HFFc6 (cell line): Measurements from ENCODE around the gene ZNF672. TPM values are rescaled to one million over a fixed set of nuclear protein-coding genes. Genes with fewer than 3 reads are reported as not detected.

Experiments used
- DNase-seq: peaks from one replicate; pipeline ENCODE4 v3.0.0-alpha.2; 2018
- H3K27ac Mint-ChIP-seq: 2 replicates; pipeline ENCODE4 v1.8.0; 2020; ENCODE audit warnings: mild to moderate bottlenecking, mixed read lengths
- H3K27me3 Mint-ChIP-seq: 2 replicates; pipeline ENCODE4 v1.8.0; 2021; ENCODE audit warnings: mild to moderate bottlenecking, moderate library complexity, mixed read lengths; ENCODE audit not compliant: insufficient read depth
- H3K36me3 Mint-ChIP-seq: 2 replicates; pipeline ENCODE4 v1.8.0; 2021; ENCODE audit warnings: low read depth, mixed read lengths
- H3K4me1 Mint-ChIP-seq: 2 replicates; pipeline ENCODE4 v1.8.0; 2020; ENCODE audit warnings: low read depth, mixed read lengths
- H3K4me3 Mint-ChIP-seq: 2 replicates; pipeline ENCODE4 v1.8.0; 2020; ENCODE audit warnings: mild to moderate bottlenecking, moderate library complexity, mixed read lengths
- H3K9me3 Mint-ChIP-seq: 2 replicates; pipeline ENCODE4 v1.8.0; 2020; ENCODE audit warnings: mild to moderate bottlenecking, mixed read lengths
- total RNA-seq, 6 experiments: library from RNA; stranded (reverse); fragmentation: NEBNext Ultra II Directional; extraction: Animal tissue kit (Norgen Biotek cat#: 25700); gene quantifications; 2 replicates in 1 of 6; 3 replicates in 5 of 6; pipeline ENCODE4 v1.2.3, GENCODE V29; 2021
- TF ChIP-seq, protein P1 (sequence below): fragments of 200-600 bp; sonication (generic); IDR thresholded peaks from 2 replicates; pipeline ENCODE4 v1.5.0; 2021; ENCODE audit warnings: antibody characterized with exemption, mild to moderate bottlenecking

ZNF672 gene
- total RNA-seq, 6 experiments from 2014 or later, result 13.8 to 20.8 (median 17.6) TPM

DNA sequence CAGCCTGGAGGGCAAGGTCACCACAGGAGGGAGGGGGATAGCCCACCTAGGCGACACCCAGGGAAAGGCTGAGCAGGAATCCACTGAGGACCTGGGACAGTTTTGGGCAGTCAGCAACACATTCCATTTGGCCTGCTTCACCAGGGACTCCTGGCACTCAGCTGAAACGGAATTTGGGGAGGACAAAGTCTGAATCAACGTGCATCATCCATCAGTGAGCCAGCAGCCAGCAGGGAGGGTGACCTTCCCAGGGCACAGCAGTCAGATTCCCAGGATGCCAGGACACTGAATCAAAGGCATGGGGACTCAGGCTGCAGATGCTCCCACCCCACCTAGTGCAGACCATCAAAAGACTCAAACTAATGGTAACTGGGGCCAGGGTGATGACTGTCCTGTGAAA, 16.9 kb upstream of the ZNF672 start:
- Mint-ChIP-seq H3K27me3 (no peaks in the 10 kb centered on the region; the same call in 1 of the 2 replicates), H3K4me1 (peaks cover 63% of the 10 kb centered on the region), H3K36me3 (peaks cover 53% of the 10 kb centered on the region), H3K9me3 (no peaks in the 10 kb centered on the region), H3K4me3 (peak overlapping the region; percentile 94), H3K27ac (peak overlapping the region; percentile 98)
- peak; percentile 92 for DNase-seq
- TF ChIP-seq, protein P1, sequence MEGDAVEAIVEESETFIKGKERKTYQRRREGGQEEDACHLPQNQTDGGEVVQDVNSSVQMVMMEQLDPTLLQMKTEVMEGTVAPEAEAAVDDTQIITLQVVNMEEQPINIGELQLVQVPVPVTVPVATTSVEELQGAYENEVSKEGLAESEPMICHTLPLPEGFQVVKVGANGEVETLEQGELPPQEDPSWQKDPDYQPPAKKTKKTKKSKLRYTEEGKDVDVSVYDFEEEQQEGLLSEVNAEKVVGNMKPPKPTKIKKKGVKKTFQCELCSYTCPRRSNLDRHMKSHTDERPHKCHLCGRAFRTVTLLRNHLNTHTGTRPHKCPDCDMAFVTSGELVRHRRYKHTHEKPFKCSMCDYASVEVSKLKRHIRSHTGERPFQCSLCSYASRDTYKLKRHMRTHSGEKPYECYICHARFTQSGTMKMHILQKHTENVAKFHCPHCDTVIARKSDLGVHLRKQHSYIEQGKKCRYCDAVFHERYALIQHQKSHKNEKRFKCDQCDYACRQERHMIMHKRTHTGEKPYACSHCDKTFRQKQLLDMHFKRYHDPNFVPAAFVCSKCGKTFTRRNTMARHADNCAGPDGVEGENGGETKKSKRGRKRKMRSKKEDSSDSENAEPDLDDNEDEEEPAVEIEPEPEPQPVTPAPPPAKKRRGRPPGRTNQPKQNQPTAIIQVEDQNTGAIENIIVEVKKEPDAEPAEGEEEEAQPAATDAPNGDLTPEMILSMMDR, result no peak

DNA sequence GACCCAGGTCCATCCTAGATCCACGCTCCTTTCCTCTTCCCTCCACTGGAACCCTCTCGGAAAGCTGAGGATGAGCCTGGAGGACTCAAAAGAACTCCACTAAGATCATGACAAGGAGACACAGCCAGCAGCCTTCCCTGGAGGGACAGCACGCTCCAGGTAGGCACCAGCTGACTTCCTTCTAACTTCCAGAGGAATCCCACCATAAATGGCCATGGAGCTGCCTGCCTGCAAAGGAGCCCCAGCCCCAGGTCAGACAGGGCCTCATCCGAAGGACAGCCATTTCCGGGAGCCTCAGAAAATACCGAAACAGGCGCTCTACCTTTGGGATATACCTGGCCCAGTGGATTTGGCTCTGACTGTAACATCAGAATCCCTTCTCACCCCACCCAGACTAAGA, 16.4 kb upstream of the ZNF672 start:
- TF ChIP-seq, protein P1, result no peak
- peak overlapping the region; percentile 98 for H3K27ac Mint-ChIP-seq
- no peaks in the 10 kb centered on the region; the same call in 1 of the 2 replicates for H3K27me3 Mint-ChIP-seq
- H3K4me1 Mint-ChIP-seq, result peaks cover 66% of the 10 kb centered on the region
- peaks cover 52% of the 10 kb centered on the region for H3K36me3 Mint-ChIP-seq
- no peak for DNase-seq
- no peaks in the 10 kb centered on the region for H3K9me3 Mint-ChIP-seq
- peak overlapping the region; percentile 94 for H3K4me3 Mint-ChIP-seq

DNA sequence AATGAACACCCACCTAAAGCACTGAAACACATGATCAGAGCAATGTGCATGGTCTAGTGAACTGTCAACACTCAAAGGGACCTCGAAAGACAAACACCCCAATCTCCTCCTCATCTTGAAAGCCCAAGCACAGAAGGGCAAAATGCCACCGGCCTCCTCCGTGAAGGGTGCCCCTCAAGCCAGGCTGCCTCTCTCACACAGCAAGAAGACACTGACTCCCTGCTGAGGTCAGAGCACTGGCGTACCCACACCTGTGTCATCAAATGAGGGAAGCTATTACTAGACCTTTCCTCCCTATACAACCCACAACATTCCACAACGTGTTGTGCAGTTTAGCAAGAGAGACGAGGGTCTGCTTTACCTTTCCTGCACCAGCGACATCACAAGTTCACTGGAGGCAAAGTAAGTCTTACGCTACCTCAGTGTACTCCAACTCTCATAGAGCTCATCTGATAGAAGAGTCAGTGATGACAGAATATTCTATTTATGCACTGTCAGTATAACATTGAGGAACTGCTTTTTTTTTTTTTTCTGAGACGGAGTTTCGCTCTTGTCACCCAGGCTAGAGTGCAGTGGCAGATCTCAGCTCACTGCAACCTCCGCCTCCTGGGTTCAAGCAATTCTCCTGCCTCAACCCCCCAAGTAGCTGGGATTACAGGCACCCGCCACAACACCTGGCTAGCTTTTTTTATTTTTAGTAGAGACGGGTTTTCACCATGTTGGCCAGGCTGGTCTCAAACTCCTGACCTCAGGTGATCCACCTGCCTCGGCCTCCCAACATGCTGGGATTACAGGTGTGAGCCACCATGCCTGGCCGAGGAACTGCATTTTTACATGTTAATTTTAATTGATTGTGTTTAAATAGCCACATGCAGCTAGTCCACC, 15.6 kb upstream of the ZNF672 start:
- TF ChIP-seq, protein P1, result no peak
- no peak for DNase-seq
- Mint-ChIP-seq H3K4me3 (peak overlapping the region; percentile 94), H3K36me3 (peaks cover 52% of the 10 kb centered on the region), H3K4me1 (peaks cover 73% of the 10 kb centered on the region), H3K9me3 (no peaks in the 10 kb centered on the region), H3K27ac (peak overlapping the region; percentile 98), H3K27me3 (no peaks in the 10 kb centered on the region; the same call in 1 of the 2 replicates)

DNA sequence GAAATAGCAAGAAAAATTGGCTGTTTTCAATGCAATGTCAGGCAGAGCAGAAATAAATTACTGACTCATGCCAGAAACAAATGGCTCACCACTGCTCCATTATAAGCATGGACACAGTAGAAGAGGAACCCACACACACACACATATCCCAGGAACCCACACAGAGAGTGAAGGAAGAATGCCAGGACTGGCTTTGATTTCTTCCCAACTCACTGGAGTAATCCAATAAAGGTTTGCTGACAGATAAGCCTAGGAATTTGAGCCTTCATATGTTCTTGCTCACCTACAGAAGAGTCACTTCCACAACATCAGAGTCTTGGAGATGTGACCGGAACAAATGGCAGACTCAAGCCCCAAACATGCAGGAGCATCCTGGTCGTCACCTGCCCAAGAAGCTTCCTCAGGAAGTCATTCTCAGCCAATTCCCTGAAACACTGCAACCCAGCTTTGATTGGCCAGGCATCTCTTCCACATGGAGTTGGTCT, 14.5 kb upstream of the ZNF672 start:
- TF ChIP-seq, protein P1, result no peak
- Mint-ChIP-seq H3K4me3 (peak overlapping the region; percentile 94), H3K27ac (peak overlapping the region; percentile 98), H3K36me3 (peaks cover 52% of the 10 kb centered on the region), H3K4me1 (peaks cover 85% of the 10 kb centered on the region), H3K27me3 (no peaks in the 10 kb centered on the region; the same call in 1 of the 2 replicates), H3K9me3 (no peaks in the 10 kb centered on the region)
- peak; percentile 95 for DNase-seq

DNA sequence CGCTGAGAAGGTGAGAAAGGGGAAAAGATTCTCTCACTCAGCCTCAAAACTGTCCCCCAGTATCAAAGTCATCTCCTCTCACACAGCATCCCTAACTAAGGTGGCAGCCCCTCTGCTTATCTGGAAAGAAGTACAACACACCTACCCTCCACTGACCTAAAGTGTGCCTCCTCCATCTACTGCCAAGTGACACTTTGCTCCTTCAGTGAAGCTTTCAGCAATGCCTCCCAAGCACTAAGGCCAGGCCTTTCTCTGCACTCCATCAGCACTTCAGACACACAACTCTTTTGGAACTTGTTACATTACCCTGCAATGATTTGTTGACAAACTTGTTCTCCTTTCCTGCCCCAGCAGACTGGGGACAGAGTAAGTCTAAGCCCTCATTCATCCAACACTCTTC, 13.7 kb upstream of the ZNF672 start:
- Mint-ChIP-seq H3K27ac (peak overlapping the region; percentile 98), H3K36me3 (peaks cover 45% of the 10 kb centered on the region), H3K9me3 (no peaks in the 10 kb centered on the region), H3K27me3 (no peaks in the 10 kb centered on the region; the same call in 1 of the 2 replicates), H3K4me3 (peak overlapping the region; percentile 94), H3K4me1 (peaks cover 86% of the 10 kb centered on the region)
- DNase-seq, result no peak
- TF ChIP-seq, protein P1, result no peak
